ENCODE measurements around the gene KRTAP12-1. TPM values are rescaled to one million over a fixed set of nuclear protein-coding genes. Genes with fewer than 3 reads are reported as not detected.

The KRTAP12-1 gene
- total and polyA plus RNA-seq, 2 donors (not counting 3 experiments of a cell fraction or from before 2014, with no cell fraction given), result not detected

GRCh38 chr21:44666401-44667320 is 15.3 kb downstream of the KRTAP12-1 start, which contains the start of gene KRTAP12-2:
Gene KRTAP12-2, minus strand, starts transcription at chr21:44666927. Its CDS starts 41 bp downstream, at chr21:44666886.
- no peaks in the 10 kb centered on the region for H3K79me2 ChIP-seq (ENCODE audit: control insufficient read depth, insufficient read depth, low read length)
- ChIA-PET CTCF (interaction anchor here (1.0 to 1.5 kb wide), 2 partner anchors 9 to 74 kb away, joined by 3 to 4 read pairs; no protein-coding TSS in a partner anchor), POLR2A (no interaction called here)
- H3K9me3 ChIP-seq (replicated peaks; ENCODE audit: control insufficient read depth, insufficient read depth, low read length), result no peaks in the 10 kb centered on the region
- H3K9me1 ChIP-seq (replicated peaks; ENCODE audit: control insufficient read depth, extremely low read depth, insufficient read depth, low read length), result no peaks in the 10 kb centered on the region
- no peak within 1 kb of the TSS for H3K27ac ChIP-seq (ENCODE audit: insufficient read depth, low read depth, low read length)
- peaks cover 2 to 4% of the 10 kb centered on the region in 2 experiments for H3K27me3 ChIP-seq (ENCODE audit: control insufficient read depth in 2 of 2, insufficient read depth in 2 of 2, low read length in 2 of 2)
- H3K4me2 ChIP-seq (ENCODE audit: insufficient read depth, low read length), result no peak within 1 kb of the TSS
- no peak within 1 kb of the TSS for H3K9ac ChIP-seq (replicated peaks; ENCODE audit: extremely low read depth, insufficient read depth, low read length)
- DNase-seq (ENCODE audit: low read depth, low spot score), result no peak
- intact Hi-C loops (cut with micrococcal nuclease) (no loop called here), dilution Hi-C loops (cut with MboI; ENCODE audit: extremely low pct_ligation_motif_present, low sequenced_read_pairs) (no loop called here)
- H2AFZ ChIP-seq (ENCODE audit: low read depth, low read length), result no peak within 1 kb of the TSS
- no TSS peak for BruUV-seq (replicated peaks)
- no peak for FAIRE-seq
- TF ChIP-seq POLR2AphosphoS5 (IDR thresholded peaks at IDR 0.05; ENCODE audit: insufficient read depth, low read depth, low read length) (no peak), POLR2A (IDR thresholded peaks at IDR 0.05; ENCODE audit: low read depth, low read length) (no peak), GATA2 (IDR thresholded peaks at IDR 0.05; ENCODE audit: insufficient read depth, insufficient read length, low read depth, low read length) (no peak), MYC (IDR thresholded peaks at IDR 0.05; ENCODE audit: low read depth, low read length) (no peak), JUN (IDR thresholded peaks at IDR 0.05; ENCODE audit: borderline replicate concordance, insufficient read depth, insufficient read length, low read depth) (no peak)
- H3K4me3 ChIP-seq (replicated peaks in 1 of 3; ENCODE audit: insufficient read depth in 1 of 3, low read depth in 1 of 3, low read length in 3 of 3), result no peak within 1 kb of the TSS
- no peaks in the 10 kb centered on the region for H4K20me1 ChIP-seq (replicated peaks; ENCODE audit: control insufficient read depth, extremely low read depth, insufficient read depth, low read length)
- no peaks in the 10 kb centered on the region for H3K36me3 ChIP-seq (ENCODE audit: control insufficient read depth in 2 of 2, extremely low read depth in 1 of 2, insufficient read depth in 2 of 2, low read length in 2 of 2)
- H3K4me1 ChIP-seq (ENCODE audit: control insufficient read depth, extremely low read depth, insufficient read depth, low read length), result no peaks in the 10 kb centered on the region

GRCh38 chr21:44664691-44665090 is 17.3 kb downstream of the KRTAP12-1 start:
- Histone ChIP-seq H3K4me1 (ENCODE audit: control insufficient read depth, extremely low read depth, insufficient read depth, low read length) (no peaks in the 10 kb centered on the region), H3K9me3 (replicated peaks; ENCODE audit: control insufficient read depth, insufficient read depth, low read length) (no peaks in the 10 kb centered on the region), H4K20me1 (replicated peaks; ENCODE audit: control insufficient read depth, extremely low read depth, insufficient read depth, low read length) (no peaks in the 10 kb centered on the region), H3K36me3 (ENCODE audit: control insufficient read depth in 2 of 2, extremely low read depth in 1 of 2, insufficient read depth in 2 of 2, low read length in 2 of 2) (no peaks in the 10 kb centered on the region), H3K27me3 (ENCODE audit: control insufficient read depth in 2 of 2, insufficient read depth in 2 of 2, low read length in 2 of 2) (peaks cover 2 to 4% of the 10 kb centered on the region in 2 experiments), H2AFZ (ENCODE audit: low read depth, low read length) (no peak overlapping the region), H3K9me1 (replicated peaks; ENCODE audit: control insufficient read depth, extremely low read depth, insufficient read depth, low read length) (no peaks in the 10 kb centered on the region), H3K79me2 (ENCODE audit: control insufficient read depth, insufficient read depth, low read length) (no peaks in the 10 kb centered on the region), H3K4me3 (replicated peaks in 1 of 3; ENCODE audit: insufficient read depth in 1 of 3, low read depth in 1 of 3, low read length in 3 of 3) (no peak overlapping the region), H3K9ac (replicated peaks; ENCODE audit: extremely low read depth, insufficient read depth, low read length) (no peak overlapping the region), H3K4me2 (ENCODE audit: insufficient read depth, low read length) (no peak overlapping the region), H3K27ac (ENCODE audit: insufficient read depth, low read depth, low read length) (no peak overlapping the region)
- CTCF ChIA-PET, result no interaction called here
- no peak for FAIRE-seq
- intact Hi-C loops (cut with micrococcal nuclease), result no loop called here
- DNase-seq (ENCODE audit: low read depth, low spot score), result no peak
- BruUV-seq (replicated peaks), result no TSS peak
- dilution Hi-C loops (cut with MboI; ENCODE audit: extremely low pct_ligation_motif_present, low sequenced_read_pairs), result no loop called here
- TF ChIP-seq, protein P1, sequence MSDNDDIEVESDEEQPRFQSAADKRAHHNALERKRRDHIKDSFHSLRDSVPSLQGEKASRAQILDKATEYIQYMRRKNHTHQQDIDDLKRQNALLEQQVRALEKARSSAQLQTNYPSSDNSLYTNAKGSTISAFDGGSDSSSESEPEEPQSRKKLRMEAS (IDR thresholded peaks at IDR 0.05; ENCODE audit: insufficient read depth, insufficient read length), result no peak
- TF ChIP-seq JUN (IDR thresholded peaks at IDR 0.05; ENCODE audit: borderline replicate concordance, insufficient read depth, insufficient read length, low read depth) (no peak), POLR2A (IDR thresholded peaks at IDR 0.05; ENCODE audit: low read depth, low read length) (no peak), MYC (IDR thresholded peaks at IDR 0.05; ENCODE audit: low read depth, low read length) (no peak), GATA2 (IDR thresholded peaks at IDR 0.05; ENCODE audit: insufficient read depth, insufficient read length, low read depth, low read length) (no peak), POLR2AphosphoS5 (IDR thresholded peaks at IDR 0.05; ENCODE audit: insufficient read depth, low read depth, low read length) (no peak), FOS (IDR thresholded peaks at IDR 0.05; ENCODE audit: borderline replicate concordance, insufficient read depth, low read length) (no peak), EZH2 (IDR thresholded peaks at IDR 0.05; ENCODE audit: borderline replicate concordance, low read depth, low read length, severe bottlenecking) (no peak), CTCF (IDR thresholded peaks at IDR 0.05; ENCODE audit: extremely low read depth in 1 of 2, insufficient read depth in 1 of 2, low read depth in 1 of 2, low read length in 2 of 2) (no peak)
- POLR2A ChIA-PET, result no interaction called here
